ENCODE data around the gene CCNK. TPM values are rescaled to one million over a fixed set of nuclear protein-coding genes. Genes with fewer than 3 reads are reported as not detected.

The CCNK gene
- total RNA-seq, 4 donors from 2014 or later, result 16.5 to 29.1 (median 21.4) TPM

- 84 to 91% methylated on average over 18 to 21 of the region's 27 CpGs for WGBS, 2 donors
- Histone ChIP-seq H3K36me3 (peaks cover 0 to 32% (median 0%) of the 10 kb centered on the region in 3 donors), H3K27ac (no peak overlapping the region), H3K27me3 (no peaks in the 10 kb centered on the region), H3K4me3 (no peak overlapping the region), H3K9me3 (no peaks in the 10 kb centered on the region), H3K4me1 (peaks cover 0 to 36% (median 13%) of the 10 kb centered on the region in 4 donors)
- peak in 1 of 2 donors; percentile 8 for DNase-seq (ENCODE audit: low spot score in 2 of 2)
- TF ChIP-seq EP300 (IDR thresholded peaks at IDR 0.05), result no peak
- no peak for TF ChIP-seq POLR2A (IDR thresholded peaks at IDR 0.05)
- TF ChIP-seq CTCF (IDR thresholded peaks at IDR 0.05), result no peak
These were observed 34.3 kb downstream of the CCNK start for GRCh38 chr14:99515301-99516155.

GRCh38 chr14:99516156-99516870 lies 35.1 kb downstream of the CCNK start:
- TF ChIP-seq EP300 (IDR thresholded peaks at IDR 0.05) (no peak), CTCF (IDR thresholded peaks at IDR 0.05) (no peak), POLR2A (IDR thresholded peaks at IDR 0.05) (no peak)
- 80 to 82% methylated on average over 22 to 23 of the region's 24 CpGs for WGBS, 2 donors
- H3K9me3 ChIP-seq, result no peaks in the 10 kb centered on the region
- H3K27me3 ChIP-seq, result no peaks in the 10 kb centered on the region
- H3K36me3 ChIP-seq, result peaks cover 0 to 32% (median 0%) of the 10 kb centered on the region in 3 donors
- H3K4me3 ChIP-seq, result no peak overlapping the region
- no peak overlapping the region for H3K27ac ChIP-seq
- peak in 1 of 2 donors; percentile 13 for DNase-seq (ENCODE audit: low spot score in 2 of 2)
- peaks cover 0 to 28% (median 6%) of the 10 kb centered on the region in 4 donors for H3K4me1 ChIP-seq

GRCh38 chr14:99516871-99517642 lies 35.8 kb downstream of the CCNK start:
- 87 to 91% methylated on average over 9 to 14 of the region's 14 CpGs for WGBS, 2 donors
- no peak for TF ChIP-seq POLR2A (IDR thresholded peaks at IDR 0.05)
- TF ChIP-seq EP300 (IDR thresholded peaks at IDR 0.05), result no peak
- TF ChIP-seq CTCF (IDR thresholded peaks at IDR 0.05), result no peak
- Histone ChIP-seq H3K4me1 (peaks cover 0 to 22% (median 2%) of the 10 kb centered on the region in 4 donors), H3K4me3 (no peak overlapping the region), H3K27ac (no peak overlapping the region), H3K9me3 (no peaks in the 10 kb centered on the region), H3K27me3 (no peaks in the 10 kb centered on the region), H3K36me3 (peaks cover 0 to 32% (median 0%) of the 10 kb centered on the region in 3 donors)
- DNase-seq (ENCODE audit: low spot score in 2 of 2), result peak in 1 of 2 donors; percentile 11

GRCh38 chr14:99517643-99518381 lies 36.6 kb downstream of the CCNK start:
- WGBS, 2 donors, result 58 to 77% methylated on average over 6 to 7 of the region's 16 CpGs
- Histone ChIP-seq H3K27ac (no peak overlapping the region), H3K27me3 (no peaks in the 10 kb centered on the region), H3K36me3 (peaks cover 0 to 28% (median 0%) of the 10 kb centered on the region in 3 donors), H3K9me3 (no peaks in the 10 kb centered on the region), H3K4me1 (peaks cover 0 to 22% (median 1%) of the 10 kb centered on the region in 4 donors), H3K4me3 (no peak overlapping the region)
- TF ChIP-seq EP300 (IDR thresholded peaks at IDR 0.05), result no peak
- no peak for TF ChIP-seq CTCF (IDR thresholded peaks at IDR 0.05)
- TF ChIP-seq POLR2A (IDR thresholded peaks at IDR 0.05), result no peak
- DNase-seq (ENCODE audit: low spot score in 2 of 2), result peak in 1 of 2 donors; percentile 10

Data from tibial nerve (tissue), 4 donors.